NCI-H1092 treated with DMSO at 0.1 percent for 48 hours (cell line): ENCODE measurements around the gene OTULIN.

ENCODE experiments used
- DNase-seq: peaks from one replicate; lab custom pipeline; 2025; lab: John Stamatoyannopoulos, UW

The OTULIN gene

GRCh38 chr5:14742498-14742897 is 78.0 kb downstream of the OTULIN start:
- DNase-seq = no peak

GRCh38 chr5:14743601-14744295 is 79.2 kb downstream of the OTULIN start:
- no peak for DNase-seq

- DNase-seq = no peak
These were observed 80.0 kb downstream of the OTULIN start for GRCh38 chr5:14744296-14745187.

DNA sequence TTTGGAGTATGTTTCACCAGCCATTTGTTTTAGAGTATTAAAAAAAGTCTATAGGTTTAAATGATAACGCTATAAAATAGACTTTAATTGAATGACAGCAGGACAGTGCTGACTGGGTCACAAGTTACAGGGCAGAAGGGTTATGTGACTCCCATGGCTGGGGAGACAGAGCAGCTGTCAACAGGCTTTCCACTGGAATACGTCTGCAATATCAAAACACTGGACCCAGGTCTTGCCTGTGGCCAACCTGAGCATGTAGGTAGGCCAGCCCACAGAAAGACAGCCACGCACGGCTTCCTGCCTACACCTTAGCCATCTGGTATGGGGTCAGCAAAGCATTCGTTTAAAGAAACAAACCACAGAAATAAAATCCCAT is 80.7 kb downstream of the OTULIN start:
- DNase-seq = no peak

GRCh38 chr5:14745753-14746152 is 81.2 kb downstream of the OTULIN start:
- no peak for DNase-seq

- DNase-seq = no peak
These were observed 83.8 kb downstream of the OTULIN start for GRCh38 chr5:14748180-14748900.
